Measurements from ENCODE around the gene CD38. TPM values are rescaled to one million over a fixed set of nuclear protein-coding genes. Genes with fewer than 3 reads are reported as not detected.

The CD38 gene
- total RNA-seq, 1 donor from 2014 or later, result not detected

DNA sequence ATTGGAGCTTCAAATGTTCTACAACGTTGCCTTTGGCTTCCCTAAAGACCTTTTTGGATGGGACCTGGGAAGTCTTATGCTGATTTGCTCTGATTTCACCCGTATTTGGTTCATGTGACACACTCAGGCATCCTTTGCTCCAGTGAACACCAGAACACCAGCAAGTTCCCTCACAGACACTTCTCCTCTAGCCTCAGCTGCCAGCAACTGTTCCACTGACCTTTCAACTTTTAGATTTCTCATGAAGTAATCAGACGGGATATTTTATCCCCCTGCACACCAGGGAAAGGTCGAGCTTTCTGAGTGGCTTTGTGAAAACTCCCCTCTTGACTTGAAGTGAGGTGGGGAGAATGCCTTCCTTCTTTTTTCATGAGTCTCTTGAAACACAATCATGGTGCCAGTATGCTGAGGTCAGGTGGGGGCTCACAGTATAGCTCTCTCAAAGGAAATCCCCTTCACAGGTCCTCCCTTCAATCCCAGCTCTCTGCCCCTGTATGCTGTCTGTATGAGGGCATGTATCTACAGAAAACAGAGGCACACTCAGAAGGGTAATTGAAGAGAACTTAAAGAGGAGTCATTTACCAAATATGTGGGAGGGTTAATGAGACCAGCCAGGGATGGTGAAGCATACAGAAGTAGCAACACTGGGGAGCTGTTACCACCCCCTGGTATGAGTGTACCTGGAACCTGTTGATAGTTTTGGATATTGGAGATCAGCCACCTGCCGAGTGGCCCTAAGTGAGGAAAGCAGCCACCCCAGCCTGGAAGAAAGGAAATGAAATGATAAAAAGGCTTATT, 97.7 kb downstream of the CD38 start:
- Mint-ChIP-seq H3K27me3 (no peaks in the 10 kb centered on the region), H3K9me3 (ENCODE audit: low read depth) (peaks cover 10% of the 10 kb centered on the region), H3K4me1 (ENCODE audit: low read depth) (peaks cover 5% of the 10 kb centered on the region), H3K27ac (peak overlapping the region; percentile 46), H3K36me3 (ENCODE audit: insufficient read depth) (no peaks in the 10 kb centered on the region), H3K4me3 (ENCODE audit: low read depth) (no peak overlapping the region)
- TF ChIP-seq, protein P1, sequence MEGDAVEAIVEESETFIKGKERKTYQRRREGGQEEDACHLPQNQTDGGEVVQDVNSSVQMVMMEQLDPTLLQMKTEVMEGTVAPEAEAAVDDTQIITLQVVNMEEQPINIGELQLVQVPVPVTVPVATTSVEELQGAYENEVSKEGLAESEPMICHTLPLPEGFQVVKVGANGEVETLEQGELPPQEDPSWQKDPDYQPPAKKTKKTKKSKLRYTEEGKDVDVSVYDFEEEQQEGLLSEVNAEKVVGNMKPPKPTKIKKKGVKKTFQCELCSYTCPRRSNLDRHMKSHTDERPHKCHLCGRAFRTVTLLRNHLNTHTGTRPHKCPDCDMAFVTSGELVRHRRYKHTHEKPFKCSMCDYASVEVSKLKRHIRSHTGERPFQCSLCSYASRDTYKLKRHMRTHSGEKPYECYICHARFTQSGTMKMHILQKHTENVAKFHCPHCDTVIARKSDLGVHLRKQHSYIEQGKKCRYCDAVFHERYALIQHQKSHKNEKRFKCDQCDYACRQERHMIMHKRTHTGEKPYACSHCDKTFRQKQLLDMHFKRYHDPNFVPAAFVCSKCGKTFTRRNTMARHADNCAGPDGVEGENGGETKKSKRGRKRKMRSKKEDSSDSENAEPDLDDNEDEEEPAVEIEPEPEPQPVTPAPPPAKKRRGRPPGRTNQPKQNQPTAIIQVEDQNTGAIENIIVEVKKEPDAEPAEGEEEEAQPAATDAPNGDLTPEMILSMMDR (IDR thresholded peaks at IDR 0.05; ENCODE audit: unreplicated experiment), result no peak
- no peak for DNase-seq (ENCODE audit: low spot score, unreplicated experiment)

DNA sequence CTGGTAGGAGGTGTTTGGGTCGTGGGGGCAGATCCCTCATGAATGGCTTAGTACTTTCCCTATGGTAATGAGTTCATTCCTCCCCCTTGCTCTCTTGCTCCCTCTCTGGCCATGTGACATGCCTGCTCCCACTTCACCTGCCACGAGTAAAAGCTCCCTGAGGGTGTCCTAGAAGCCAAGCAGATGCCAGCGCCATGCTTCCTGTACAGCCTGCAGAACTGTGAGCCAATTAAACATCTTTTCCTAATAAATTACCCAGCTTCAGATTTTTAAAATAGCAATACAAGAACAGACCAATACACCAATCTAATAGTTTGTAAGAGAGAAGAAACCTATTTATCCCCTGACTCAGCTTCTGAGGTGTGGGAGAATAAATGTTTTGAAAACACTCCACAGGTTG, 99.9 kb downstream of the CD38 start:
- no peaks in the 10 kb centered on the region for H3K27me3 Mint-ChIP-seq
- H3K36me3 Mint-ChIP-seq (ENCODE audit: insufficient read depth), result no peaks in the 10 kb centered on the region
- TF ChIP-seq, protein P1 (IDR thresholded peaks at IDR 0.05; ENCODE audit: unreplicated experiment), result no peak
- no peak overlapping the region for H3K4me3 Mint-ChIP-seq (ENCODE audit: low read depth)
- H3K27ac Mint-ChIP-seq, result no peak overlapping the region
- no peak for DNase-seq (ENCODE audit: low spot score, unreplicated experiment)
- H3K9me3 Mint-ChIP-seq (ENCODE audit: low read depth), result peaks cover 10% of the 10 kb centered on the region
- peaks cover 5% of the 10 kb centered on the region for H3K4me1 Mint-ChIP-seq (ENCODE audit: low read depth)

DNA sequence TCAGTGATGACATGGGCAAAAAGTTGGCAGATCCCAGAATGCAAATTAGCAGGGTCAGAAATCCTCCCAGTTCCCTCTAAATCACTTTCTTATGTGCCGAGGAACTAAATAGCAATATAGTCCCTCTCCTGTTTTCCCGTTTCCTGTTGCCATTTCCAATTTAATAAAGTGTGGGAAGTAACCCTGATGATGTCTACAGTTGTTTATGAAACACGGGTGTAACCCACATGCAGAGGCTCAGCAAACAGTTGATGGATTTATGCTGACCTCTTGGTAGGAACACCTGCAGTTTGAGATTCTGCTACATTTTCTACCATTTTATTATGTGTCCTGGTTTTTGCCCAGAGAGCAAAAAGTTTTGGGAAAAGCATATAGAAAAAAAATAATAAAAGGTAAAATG, 103.7 kb downstream of the CD38 start:
- DNase-seq (ENCODE audit: low spot score, unreplicated experiment), result no peak
- Mint-ChIP-seq H3K36me3 (ENCODE audit: insufficient read depth) (no peaks in the 10 kb centered on the region), H3K4me3 (ENCODE audit: low read depth) (no peak overlapping the region), H3K4me1 (ENCODE audit: low read depth) (peaks cover 5% of the 10 kb centered on the region), H3K27ac (no peak overlapping the region), H3K9me3 (ENCODE audit: low read depth) (peaks cover 7% of the 10 kb centered on the region), H3K27me3 (no peaks in the 10 kb centered on the region)
- TF ChIP-seq, protein P1 (IDR thresholded peaks at IDR 0.05; ENCODE audit: unreplicated experiment), result no peak

DNA sequence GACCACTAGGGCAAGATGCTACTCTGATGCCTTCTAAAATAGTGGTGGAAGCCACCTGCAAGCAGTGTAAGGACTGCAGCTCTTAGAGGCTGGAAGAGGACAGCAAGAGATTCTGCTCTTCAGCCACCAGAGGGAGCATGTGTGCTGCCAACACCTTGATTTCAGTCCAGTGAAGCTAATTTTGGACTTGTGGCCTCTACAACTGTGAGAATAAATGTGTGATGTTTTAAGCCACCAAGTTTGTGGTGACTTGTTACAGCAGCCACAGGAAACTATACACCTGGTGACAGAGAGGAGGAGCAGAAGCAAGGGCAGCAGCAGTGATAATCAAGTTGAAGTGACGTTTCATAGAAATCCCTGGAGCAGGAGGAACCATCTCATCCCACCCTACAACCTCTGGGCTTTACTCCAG, 104.6 kb downstream of the CD38 start:
- TF ChIP-seq, protein P1 (IDR thresholded peaks at IDR 0.05; ENCODE audit: unreplicated experiment), result peak; percentile 91
- H3K4me1 Mint-ChIP-seq (ENCODE audit: low read depth), result peaks cover 5% of the 10 kb centered on the region
- H3K9me3 Mint-ChIP-seq (ENCODE audit: low read depth), result peaks cover 6% of the 10 kb centered on the region
- no peak overlapping the region for H3K27ac Mint-ChIP-seq
- DNase-seq (ENCODE audit: low spot score, unreplicated experiment), result peak; percentile 19
- H3K36me3 Mint-ChIP-seq (ENCODE audit: insufficient read depth), result no peaks in the 10 kb centered on the region
- H3K4me3 Mint-ChIP-seq (ENCODE audit: low read depth), result no peak overlapping the region
- H3K27me3 Mint-ChIP-seq, result no peaks in the 10 kb centered on the region

DNA sequence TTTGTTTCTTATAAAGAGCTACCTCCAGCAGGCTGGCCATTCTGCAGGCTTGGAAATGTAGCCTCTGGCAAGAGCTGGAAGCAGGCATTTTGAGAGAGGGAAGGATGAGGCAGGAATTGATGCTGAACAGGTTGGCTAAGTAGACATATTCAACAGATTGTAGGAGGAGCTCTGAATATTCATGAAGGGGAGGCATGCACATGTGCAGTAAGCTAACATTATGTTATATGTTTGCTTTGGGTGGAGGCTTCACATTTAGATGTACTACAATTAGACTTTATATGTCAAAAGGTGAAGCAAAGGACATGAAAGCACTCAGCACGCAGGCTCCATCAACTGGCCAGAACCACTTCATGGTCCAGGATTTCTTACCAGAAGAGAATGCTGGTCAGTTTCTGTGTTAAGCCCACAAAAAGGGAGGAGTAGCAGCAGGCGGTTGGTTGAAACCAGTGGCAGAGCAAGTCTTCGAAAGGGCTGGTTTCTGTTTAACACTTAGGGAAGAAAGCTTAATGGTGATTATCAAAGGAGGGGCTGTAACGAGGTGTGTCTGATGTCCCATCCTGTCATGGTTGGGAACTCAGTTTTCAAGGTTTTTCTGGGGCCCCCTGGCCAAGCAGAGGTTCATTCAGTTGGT, 105.6 kb downstream of the CD38 start:
- no peaks in the 10 kb centered on the region for H3K9me3 Mint-ChIP-seq (ENCODE audit: low read depth)
- DNase-seq (ENCODE audit: low spot score, unreplicated experiment), result no peak
- peaks cover 5% of the 10 kb centered on the region for H3K4me1 Mint-ChIP-seq (ENCODE audit: low read depth)
- no peak overlapping the region for H3K4me3 Mint-ChIP-seq (ENCODE audit: low read depth)
- no peaks in the 10 kb centered on the region for H3K27me3 Mint-ChIP-seq
- H3K36me3 Mint-ChIP-seq (ENCODE audit: insufficient read depth), result no peaks in the 10 kb centered on the region
- TF ChIP-seq, protein P1 (IDR thresholded peaks at IDR 0.05; ENCODE audit: unreplicated experiment), result no peak
- no peak overlapping the region for H3K27ac Mint-ChIP-seq

Measured in progenitor cell of endocrine pancreas (in vitro differentiated cells).